Calu3 (cell line): Measurements from ENCODE around the gene PHLPP2. TPM values are rescaled to one million over a fixed set of nuclear protein-coding genes. Genes with fewer than 3 reads are reported as not detected.

ENCODE experiments used
- BruUV-seq: library from RNA; stranded (reverse); fragments of 400-500 nt; replicated peaks from 2 replicates; lab custom pipeline; 2021; lab: Mats Ljungman, UMichigan
- CTCF ChIA-PET: fragments of 300-600 bp; sonication (Branson Sonifier 250); formaldehyde crosslinking; loops from one replicate; lab custom pipeline; 2022; ENCODE audit warnings: antibody characterized with exemption; lab: Charles Lee
- DNase-seq: peaks from one replicate; pipeline ENCODE4 v3.0.0; 2022
- H3K27ac Mint-ChIP-seq: one replicate; pipeline ENCODE4 v1.8.0; 2022; ENCODE audit warnings: mixed read lengths; ENCODE audit not compliant: unreplicated experiment
- H3K27me3 Mint-ChIP-seq: one replicate; pipeline ENCODE4 v1.8.0; 2022; ENCODE audit warnings: mixed read lengths; ENCODE audit not compliant: unreplicated experiment
- H3K36me3 Mint-ChIP-seq: one replicate; pipeline ENCODE4 v1.8.0; 2022; ENCODE audit warnings: mild to moderate bottlenecking, moderate library complexity, mixed read lengths; ENCODE audit not compliant: insufficient read depth, unreplicated experiment
- H3K4me1 Mint-ChIP-seq: one replicate; pipeline ENCODE4 v1.8.0; 2022; ENCODE audit warnings: mild to moderate bottlenecking, low read depth, mixed read lengths; ENCODE audit not compliant: unreplicated experiment
- H3K4me3 Mint-ChIP-seq: one replicate; pipeline ENCODE4 v1.8.0; 2022; ENCODE audit warnings: mild to moderate bottlenecking, low read depth, moderate library complexity, mixed read lengths; ENCODE audit not compliant: unreplicated experiment
- H3K9me3 Mint-ChIP-seq: one replicate; pipeline ENCODE4 v1.8.0; 2022; ENCODE audit warnings: low read depth, mixed read lengths; ENCODE audit not compliant: unreplicated experiment
- CTCF ChIP-seq: fragments of 200-600 bp; IDR thresholded peaks from one replicate; pipeline ENCODE4 v1.8.0; 2022; ENCODE audit warnings: antibody characterized with exemption; ENCODE audit not compliant: unreplicated experiment
- intact Hi-C: fragments of 100-400 bp; cut with micrococcal nuclease; formaldehyde crosslinking; loops from one replicate; pipeline ENCODE4 v1.10.0; 2022; ENCODE audit not compliant: unreplicated experiment
- total RNA-seq: library from RNA; stranded (reverse); gene quantifications from 2 replicates; pipeline ENCODE4 v1.2.3, GENCODE V29; 2022

Gene PHLPP2
- total RNA-seq, 1 experiment from 2014 or later, result 10.0 TPM

- no peak for TF ChIP-seq CTCF
- intact Hi-C loops, result no loop called here
- no TSS peak for BruUV-seq
Measured at GRCh38 chr16:71672803-71673581, 51.5 kb downstream of the PHLPP2 start.

GRCh38 chr16:71672125-71672524, 52.4 kb downstream of the PHLPP2 start:
- Mint-ChIP-seq H3K9me3 (no peaks in the 10 kb centered on the region), H3K27me3 (no peaks in the 10 kb centered on the region), H3K4me3 (no peak overlapping the region), H3K36me3 (no peaks in the 10 kb centered on the region), H3K4me1 (peaks cover 11% of the 10 kb centered on the region), H3K27ac (no peak overlapping the region)
- BruUV-seq, result no TSS peak
- no peak for DNase-seq
- intact Hi-C loops, result no loop called here
- TF ChIP-seq CTCF, result no peak
- CTCF ChIA-PET, result no interaction called here

More at GRCh38 chr16:71672803-71673581, 51.5 kb downstream of the PHLPP2 start:
- Mint-ChIP-seq H3K27me3 (no peaks in the 10 kb centered on the region), H3K4me3 (no peak overlapping the region), H3K27ac (no peak overlapping the region), H3K9me3 (no peaks in the 10 kb centered on the region), H3K4me1 (peaks cover 2% of the 10 kb centered on the region), H3K36me3 (no peaks in the 10 kb centered on the region)
- no peak for DNase-seq
- CTCF ChIA-PET, result no interaction called here

GRCh38 chr16:71671165-71671564, 53.3 kb downstream of the PHLPP2 start:
- H3K27ac Mint-ChIP-seq, result no peak overlapping the region
- no peak overlapping the region for H3K4me3 Mint-ChIP-seq
- no peaks in the 10 kb centered on the region for H3K36me3 Mint-ChIP-seq
- H3K27me3 Mint-ChIP-seq, result no peaks in the 10 kb centered on the region
- no peaks in the 10 kb centered on the region for H3K9me3 Mint-ChIP-seq
- TF ChIP-seq CTCF, result no peak
- intact Hi-C loops, result no loop called here
- CTCF ChIA-PET, result no interaction called here
- no peak for DNase-seq
- no TSS peak for BruUV-seq
- H3K4me1 Mint-ChIP-seq, result peaks cover 16% of the 10 kb centered on the region

- no peak for TF ChIP-seq CTCF
- Mint-ChIP-seq H3K9me3 (no peaks in the 10 kb centered on the region), H3K4me1 (peaks cover 16% of the 10 kb centered on the region), H3K27me3 (no peaks in the 10 kb centered on the region), H3K36me3 (no peaks in the 10 kb centered on the region), H3K27ac (no peak overlapping the region), H3K4me3 (no peak overlapping the region)
- no peak for DNase-seq
- BruUV-seq, result no TSS peak
- intact Hi-C loops, result no loop called here
- CTCF ChIA-PET, result no interaction called here
Measured at GRCh38 chr16:71670537-71670936, 54.0 kb downstream of the PHLPP2 start.
